GM18511 (cell line): ENCODE data around the gene KRT14.
"Not testable (repeated sequence)": the region's sequence is repeated elsewhere in the genome, so short reads cannot be mapped to it uniquely, and the experiment has no call there.

ENCODE experiments used
- ATAC-seq: cut with Tn5 transposase; IDR thresholded peaks from one replicate; pipeline ENCODE4 v1.9.1; 2021; ENCODE audit warnings: mild to moderate bottlenecking, moderate library complexity; ENCODE audit not compliant: unreplicated experiment

KRT14 gene

DNA sequence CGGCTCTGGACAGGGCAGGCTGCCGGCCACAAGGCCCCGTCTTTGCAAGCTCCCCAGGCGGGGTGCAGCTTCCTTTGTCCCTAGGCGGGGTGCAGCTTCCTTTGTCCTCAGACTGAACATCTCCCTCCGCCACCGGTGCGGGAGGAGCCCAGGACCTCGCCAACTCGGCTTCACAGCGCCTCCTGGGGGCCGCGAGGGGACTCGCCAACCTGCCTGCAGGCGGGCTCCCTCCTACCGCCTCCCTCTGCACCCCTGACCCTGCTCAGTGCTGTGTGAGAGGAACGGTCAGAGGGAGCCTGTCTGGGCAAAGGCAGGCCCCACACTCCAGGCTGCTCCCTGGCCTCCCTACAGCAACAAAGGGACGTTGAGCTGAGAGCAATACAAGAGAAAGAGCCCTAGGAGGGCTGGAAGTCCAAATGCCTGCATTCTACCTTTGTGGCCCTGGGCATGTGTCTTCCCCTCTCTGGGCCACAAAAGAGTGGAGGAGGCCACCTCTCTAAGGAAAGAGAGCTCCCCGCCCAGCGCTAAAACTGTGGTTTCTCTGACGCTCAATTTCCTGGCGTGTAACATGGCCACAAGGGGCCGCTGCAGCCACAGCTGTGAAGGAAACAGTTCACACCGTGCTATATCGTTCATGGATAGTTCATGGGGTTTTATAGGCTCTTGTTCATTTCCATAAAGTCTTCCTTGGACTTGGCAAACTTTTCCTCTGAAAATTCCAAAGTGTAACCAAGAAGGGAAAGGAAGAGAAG lies 37.7 kb downstream of the KRT14 start:
- ATAC-seq: peak; percentile 66

DNA sequence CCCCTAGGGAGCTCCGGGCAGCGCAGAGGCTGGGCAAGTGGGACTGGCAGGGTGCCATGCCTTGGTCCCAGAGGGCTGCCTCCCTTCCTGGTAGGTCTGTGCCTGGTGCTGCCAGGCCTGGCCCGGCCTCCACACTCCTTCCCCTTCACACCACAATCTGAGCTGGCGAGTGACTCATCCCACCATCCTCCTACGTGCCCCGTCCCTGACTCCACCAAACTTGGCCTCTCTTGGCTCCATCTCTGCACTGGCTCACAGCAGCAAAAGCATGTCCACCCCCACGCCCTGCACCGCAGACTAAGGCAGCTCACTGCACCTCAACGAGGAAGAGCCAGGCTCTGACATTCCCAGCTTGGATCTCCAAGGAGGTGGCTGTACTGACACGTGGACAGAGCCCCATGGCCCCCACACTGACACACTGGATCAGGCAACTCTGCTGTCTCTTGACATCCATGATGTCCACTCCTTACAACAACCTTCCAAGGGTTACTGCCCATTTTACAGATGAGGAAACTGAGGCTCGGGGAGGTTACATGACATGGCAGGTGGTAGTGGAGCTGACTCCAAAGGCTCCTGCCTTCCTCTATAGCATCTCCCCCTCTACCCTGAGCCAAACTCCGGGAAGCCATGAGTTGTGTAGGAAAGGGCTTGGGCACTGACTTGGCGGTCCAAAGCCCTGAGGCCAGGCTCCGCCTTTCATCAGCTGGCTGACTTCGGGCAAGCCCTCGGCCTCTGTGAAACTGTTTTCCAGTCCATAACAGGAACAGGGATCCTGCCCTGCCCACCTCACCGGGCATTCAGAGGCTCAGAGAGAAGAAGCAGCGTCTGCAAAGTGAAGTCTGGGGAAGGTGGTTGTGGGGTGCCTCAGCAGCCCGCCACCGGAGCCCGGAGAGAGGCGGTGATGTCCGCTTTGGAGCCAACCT lies 38.5 kb downstream of the KRT14 start:
- no peak for ATAC-seq

DNA sequence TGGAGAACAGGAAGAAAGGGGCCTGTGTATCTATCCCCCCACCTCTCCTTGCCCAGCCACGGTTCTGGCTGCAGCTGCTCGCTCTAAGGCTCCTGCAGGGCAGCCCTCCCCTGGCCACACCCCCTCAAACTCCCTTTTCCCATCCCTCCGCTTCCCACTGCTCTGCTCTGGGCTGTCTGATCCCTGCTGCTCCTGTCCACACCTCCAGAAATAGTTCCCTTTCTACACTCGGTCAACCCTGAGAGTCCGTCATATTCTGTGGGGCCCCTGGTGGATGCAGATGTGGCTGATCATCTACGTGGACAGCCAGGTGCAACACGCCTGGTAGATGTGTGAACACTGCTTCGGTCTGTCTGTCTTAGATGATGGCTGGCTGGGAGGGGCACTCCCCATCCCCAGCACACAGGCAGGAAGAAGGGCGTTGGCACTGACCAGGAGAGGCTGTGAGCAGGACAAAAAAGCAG lies 39.3 kb downstream of the KRT14 start:
- no peak for ATAC-seq

DNA sequence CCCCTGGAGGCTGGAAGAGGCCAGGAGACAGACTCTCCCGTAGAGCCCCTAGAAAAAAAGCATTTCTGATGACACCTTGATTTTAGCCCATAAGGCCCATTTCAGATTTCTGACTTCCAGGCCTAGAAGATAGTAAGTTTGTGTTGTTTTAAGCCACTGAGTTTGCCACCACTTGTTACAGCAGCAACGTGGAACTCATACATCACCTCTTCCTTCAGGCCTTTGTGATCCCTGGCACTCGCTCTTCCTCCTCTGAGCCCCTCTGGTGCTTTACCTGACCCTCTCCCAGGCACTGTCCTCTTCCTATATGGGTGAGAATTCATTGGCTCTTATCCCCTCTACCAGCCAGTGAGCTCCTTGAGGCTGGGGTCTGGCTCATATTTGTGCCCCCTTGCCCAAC lies 39.9 kb downstream of the KRT14 start:
- no peak for ATAC-seq

DNA sequence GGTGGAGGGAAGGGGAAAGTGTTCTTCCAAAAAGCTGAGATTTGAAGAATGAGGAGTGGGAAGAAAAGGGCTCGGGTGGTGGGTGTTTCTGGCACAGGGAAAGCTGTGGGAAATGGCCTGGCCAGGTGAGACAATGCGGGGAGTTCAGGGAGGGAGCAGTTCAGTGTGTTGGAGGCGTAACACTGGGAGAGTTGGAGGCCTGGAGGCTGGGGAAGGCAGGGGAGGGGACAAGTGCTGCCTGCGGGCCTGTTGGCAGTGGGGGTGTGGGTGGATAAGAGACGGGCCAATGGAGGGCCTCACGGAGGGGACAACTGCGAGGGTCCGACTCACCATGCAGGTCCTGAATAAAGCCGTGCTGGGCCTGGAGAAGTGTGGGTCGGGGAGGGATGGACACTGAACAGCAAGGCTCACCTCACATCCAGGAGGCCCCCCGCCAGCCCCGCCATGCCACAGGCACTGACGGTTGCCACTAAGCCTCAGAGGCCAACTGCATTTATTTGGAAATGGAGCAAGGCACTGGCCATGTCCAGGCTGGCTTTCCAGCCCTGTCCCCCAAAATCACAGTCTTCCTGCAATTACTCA lies 40.8 kb downstream of the KRT14 start:
- ATAC-seq: no peak

DNA sequence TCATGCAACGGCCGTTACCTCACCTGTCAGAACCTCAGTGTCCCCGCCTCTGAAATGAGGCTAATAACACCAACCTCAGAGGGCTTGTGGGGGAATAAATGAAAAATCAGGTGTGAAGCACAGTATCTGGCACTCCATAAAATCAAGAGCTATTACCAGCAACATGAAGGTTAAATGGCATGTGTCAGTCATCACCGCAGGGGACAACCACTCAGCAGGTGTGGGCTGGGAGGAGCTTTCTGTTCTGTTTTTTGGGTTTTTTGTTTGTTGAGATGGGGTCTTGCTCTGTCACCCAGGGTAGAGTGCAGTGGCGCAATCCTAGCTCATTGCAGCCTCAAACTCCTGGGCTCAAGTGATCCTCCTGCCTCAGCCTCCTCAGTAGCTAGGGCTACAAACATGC lies 41.8 kb downstream of the KRT14 start:
- ATAC-seq: no peak

DNA sequence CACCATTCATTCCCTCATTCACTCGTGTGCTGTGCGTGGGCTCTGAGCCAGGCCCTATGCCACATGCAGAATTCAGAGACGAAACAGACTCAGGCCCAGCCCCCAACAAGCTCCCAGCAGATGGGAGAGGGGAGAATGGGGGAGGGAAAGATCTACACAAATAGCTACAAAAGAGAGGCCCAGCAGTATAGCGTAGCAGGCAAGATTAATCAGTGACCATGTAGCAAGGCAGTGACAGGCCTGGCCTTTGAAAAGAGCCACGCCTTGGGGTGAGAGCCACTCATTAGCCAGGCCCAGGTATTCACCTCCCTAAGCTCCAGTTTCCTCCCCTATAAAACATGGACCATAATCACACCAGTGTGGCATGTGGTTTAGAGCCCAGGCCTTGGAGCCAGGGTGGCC lies 42.2 kb downstream of the KRT14 start:
- ATAC-seq: no peak

DNA sequence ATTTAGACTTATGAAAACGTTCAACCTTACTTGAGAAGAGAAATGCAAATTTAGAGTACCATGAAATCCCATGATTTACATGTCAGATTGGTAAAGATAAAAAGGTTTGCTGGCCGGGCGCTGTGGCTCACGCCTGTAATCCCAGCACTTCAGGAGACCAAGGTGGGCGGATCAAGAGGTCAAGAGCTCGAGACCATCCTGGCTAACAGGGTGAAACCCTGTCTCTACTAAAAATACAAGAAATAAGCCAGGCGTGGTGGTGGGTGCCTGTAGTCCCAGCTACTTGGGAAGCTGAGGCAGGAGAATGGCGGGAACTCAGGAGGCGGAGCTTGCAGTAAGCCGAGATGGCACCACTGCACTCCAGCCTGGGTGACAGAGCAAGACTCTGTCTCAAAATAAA lies 43.9 kb downstream of the KRT14 start:
- ATAC-seq: not testable (repeated sequence)

DNA sequence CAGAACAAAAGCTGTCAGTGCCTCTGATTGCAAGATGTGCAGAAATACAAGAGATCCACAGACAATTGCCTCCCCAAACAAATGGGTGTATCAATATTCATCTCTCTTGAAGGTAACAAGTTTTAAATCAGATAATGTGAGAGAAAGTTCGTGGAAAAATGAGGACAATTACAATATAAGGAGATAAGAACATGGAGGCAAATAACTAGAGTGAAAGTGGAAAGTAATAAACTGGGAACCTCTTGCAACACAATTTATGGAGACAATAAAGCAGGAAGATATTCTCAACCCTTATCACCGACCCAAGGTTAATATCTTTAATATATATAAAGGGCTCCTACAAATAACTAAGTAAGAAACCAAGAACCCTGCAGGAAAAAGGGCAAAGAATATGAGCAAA lies 44.3 kb downstream of the KRT14 start:
- no peak for ATAC-seq

DNA sequence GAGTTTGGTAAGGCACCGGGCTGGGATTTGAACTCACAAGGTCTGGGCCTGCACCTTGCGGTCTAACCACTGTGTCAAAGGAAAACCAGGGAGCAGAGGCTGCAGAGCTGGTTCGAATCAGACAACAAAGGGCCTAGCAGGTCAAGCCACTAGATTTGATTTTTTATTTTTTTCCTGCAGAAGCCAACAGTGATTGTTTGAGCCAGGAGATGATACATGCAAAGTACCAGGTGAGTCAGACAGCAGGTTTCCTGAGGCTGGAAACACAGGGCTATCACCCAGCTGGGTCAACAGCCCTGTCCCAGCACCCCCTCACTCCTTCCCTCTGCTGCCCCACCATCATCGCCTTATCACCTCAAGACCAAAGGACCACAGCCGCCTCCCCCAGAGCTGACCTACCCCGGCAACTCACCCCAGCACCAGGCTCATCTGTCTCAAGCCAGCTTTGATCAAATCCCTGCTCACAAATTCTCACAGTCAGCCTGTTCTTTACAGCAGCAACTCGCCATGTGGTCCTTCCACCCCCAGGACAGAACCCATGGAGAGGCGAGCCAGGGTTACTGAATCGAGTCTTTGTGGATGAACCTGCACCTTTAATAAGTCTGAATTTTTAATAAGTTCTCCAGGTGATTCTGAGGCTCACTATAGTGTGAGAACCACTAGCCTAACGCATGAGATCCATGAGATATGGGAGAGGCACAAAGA lies 45.6 kb downstream of the KRT14 start:
- ATAC-seq: no peak

DNA sequence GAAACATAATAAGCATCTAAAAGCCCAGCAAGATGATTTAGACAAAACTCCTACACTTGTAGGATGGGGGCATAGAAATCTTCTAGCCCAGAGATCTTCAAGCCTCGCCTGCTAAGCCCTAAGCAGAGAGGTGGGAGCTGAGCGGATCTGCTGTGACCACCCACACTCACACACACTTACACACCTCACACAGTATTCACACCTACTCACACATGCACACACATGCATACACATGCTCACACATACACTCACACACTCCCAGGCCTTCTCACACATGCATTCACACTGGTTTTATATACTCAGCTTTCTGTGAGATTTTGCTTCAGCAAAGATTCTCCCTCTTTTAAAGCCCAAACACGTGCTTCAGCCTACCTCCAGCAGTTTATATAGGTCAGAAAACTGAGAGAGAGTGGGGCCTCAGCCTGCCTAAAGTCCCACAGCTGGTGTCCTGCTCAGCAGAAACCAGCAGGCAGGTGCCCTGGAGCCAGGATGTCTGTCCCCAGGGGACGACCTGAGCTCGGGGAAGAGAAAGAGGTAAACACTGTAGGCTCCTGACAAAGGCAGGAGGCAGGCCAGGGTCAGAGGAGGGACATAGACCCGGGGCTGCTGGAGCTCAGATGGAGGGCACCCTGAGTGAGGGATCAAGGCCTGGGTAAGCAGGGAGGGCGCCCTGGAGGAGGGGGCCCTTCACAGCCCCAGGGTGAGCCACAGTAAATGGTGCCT lies 46.6 kb downstream of the KRT14 start:
- no peak for ATAC-seq

DNA sequence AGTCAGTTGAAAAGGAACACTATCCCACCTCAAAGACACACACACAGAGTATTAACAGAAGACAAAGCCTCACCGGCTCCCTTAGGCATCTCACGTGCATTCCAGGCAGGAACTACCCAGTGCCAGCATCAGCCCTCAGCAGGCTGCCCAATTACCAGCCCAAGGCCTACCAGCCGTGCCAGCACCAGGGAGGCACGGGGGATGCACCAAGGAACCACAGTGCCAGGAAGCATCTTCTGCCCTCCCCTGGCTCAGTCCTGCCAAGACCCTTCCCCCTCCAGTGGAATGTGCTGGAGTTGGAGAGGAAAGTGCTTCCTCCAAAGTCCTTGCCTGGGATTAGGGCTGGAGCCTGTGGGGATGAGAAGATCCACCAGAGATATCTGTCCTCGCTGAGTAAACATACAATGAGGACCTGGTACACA lies 47.6 kb downstream of the KRT14 start:
- no peak for ATAC-seq

DNA sequence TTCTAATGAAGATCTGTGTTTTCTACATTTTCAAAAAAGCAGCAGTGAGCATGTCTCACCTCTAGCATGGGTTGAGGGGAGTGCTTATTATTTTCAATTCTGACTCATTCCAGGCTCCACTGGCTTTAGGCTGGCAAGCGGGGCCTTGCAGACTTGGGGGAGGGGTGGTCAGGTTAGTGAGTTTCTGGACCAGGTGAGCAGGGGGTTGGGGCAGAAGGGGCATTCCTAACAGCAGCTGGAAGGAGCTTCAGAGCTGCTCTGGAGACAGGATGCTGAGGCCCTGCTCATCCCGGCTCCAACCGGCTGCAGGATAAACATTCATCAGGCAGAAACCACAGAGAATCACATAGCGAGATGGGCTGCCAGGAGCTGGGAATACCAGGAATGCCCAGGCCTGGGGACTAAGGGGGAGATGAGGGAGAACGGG lies 48.1 kb downstream of the KRT14 start:
- no peak for ATAC-seq

DNA sequence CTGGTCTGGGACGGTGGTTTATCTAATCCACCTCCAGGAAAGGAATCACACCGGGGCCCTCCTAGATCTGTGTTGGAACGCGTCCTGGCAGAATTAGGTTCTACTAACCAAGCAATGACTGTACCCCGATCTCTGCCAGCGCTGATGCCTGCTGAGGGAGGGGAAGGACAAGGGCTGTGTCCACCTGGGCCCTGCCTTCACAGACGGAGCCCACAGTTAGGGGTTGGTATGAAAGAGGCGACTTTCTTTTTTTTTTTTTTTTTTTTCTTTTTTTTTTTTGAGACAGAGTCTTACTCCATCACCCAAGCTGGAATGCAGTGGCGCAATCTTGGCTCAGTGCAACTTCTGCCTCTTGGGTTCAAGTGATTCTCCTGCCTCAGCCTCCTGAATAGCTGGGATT lies 48.7 kb downstream of the KRT14 start:
- no peak for ATAC-seq

DNA sequence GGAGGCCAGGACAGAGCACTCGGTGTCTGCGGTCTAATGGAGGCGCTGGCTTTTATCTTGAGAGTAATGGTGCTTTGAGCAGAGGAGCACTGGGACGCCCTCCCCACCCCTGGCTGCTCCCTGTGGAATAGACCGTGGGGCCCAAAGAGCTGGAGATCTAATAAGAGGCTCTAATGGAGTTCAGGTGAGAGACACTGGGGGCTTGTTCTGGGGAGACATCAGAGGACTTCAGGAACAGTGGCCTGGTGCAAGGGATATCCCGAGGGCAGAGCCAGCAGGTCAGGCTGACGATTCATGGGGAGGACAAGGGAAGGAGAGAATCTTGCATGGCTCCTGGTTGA lies 49.1 kb downstream of the KRT14 start:
- no peak for ATAC-seq

DNA sequence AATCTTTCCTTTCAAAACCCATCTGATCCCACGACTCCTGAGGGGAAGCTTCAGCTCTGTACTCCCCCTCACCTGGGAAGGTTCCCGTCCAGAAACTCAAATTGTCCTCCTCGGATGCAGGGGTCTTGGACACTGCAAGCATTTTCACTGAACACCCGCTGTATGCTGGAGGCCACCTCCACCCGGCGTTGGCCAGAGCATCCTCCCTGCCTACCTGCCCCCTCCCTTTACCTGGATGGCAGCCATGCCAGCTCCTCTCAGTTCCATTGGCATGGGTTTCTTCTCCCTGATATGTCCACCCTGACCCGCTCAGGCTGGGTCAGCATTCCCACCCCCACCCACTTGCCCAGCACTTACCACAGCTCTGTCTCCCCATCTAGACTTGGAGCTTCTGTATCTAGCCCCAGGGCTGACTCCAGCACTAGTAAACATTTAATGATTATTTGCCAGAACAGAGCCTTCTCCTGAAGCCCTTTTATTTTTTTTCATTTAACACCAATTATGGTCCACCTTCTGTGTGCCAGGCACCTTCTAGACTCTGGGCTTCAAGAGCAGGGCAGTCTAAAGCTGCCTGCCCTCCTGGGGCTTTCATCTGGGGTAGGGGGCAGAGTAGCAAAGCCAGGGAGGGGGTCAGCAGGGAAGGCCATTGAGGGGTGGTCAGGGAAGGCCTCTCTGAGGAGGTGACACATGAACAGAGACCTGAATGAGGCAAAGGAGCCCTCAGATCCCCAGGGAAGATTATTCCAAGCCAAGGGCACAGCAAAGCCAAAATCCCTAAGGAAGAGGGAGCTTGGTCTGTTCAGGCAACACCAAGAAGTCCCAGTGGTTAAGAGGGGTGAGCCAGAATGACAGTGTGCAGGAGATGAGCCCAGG lies 49.7 kb downstream of the KRT14 start:
- no peak for ATAC-seq

DNA sequence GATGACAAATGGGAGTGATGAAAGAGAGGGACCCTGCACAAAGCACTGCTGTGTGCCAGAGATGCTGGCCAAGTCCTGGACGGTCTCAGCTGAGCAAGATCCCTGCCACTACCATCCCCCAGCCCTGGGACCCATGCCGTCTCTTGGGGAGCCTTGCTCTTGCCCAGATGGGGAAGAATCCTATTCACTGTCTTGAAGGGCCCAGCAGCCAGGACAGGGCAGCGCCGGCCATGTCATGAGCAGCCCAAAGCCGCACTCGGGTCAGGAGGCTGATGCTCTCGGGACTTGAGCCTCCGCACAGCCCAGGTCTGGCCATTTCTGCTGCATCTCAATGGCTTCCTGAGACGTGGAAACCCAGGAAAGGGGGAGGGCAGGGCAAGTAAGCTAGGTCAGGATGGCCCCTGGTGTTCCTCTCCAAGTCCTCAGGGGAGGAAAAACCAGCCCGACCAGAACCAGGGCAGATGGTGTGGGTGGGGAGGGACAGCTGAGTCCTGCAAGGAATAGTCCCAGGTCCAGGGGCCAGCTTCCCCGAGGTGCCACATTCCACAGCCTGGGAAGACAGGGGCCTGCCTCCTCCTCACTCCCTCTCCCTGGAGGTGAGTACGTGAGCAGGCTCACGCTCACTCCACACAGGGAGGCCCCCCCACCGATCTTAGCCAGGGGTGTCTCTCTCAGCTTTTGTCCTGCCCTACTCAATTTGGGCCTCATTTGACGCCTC lies 50.8 kb downstream of the KRT14 start:
- no peak for ATAC-seq

DNA sequence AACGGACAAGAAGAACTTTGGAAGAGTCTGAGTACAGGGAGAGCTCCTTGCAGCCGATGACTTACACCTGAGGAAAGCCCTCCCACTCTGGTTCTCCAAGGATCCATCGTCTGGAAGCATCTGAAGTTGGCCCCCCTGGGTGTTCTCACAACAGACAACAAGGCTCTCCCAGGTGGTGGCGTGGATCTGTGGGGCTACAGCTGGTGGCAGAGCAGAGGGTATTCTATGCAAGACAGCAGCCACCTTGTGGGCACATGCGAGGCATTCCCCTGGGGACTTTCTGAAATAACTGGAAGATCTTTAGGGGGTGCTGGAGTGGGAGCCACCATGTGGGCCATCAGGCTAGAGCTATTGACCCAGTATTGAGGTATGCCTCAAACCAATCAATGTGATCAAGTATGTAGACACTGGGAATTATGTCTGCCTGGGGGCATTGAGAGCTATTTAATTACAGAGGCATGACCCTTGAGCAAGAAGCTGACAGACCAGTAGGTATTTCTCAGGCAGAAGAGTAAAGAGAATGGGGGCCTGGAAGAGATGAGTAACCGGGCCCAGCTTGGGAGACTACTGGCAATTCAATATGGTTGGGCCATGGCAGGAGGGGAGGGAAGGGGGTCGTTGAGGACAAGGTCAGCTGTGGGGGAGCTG lies 51.7 kb downstream of the KRT14 start:
- ATAC-seq: no peak
